Measurements from ENCODE around the gene KMT2A.

DNA sequence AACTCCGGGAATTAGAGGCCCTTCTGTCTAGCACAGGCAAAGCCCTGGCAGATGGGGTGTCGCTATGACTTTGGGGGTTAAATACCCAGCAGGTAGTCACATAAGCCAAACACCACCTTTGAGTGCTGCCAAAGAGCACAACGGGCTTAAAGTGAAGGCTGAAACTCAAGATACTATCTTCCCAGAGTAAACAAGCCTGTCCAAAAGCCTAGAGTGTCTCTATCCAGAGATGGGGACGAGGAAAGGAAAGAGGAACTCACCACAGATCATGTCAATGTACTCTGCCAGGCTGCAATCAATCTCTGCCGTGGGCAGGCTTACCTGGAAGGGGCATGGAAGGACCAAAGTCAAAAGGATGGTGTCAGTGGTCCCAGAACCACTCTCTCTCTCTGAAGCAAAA lies 109.2 kb downstream of the KMT2A start:
- TF ChIP-seq, protein P1, sequence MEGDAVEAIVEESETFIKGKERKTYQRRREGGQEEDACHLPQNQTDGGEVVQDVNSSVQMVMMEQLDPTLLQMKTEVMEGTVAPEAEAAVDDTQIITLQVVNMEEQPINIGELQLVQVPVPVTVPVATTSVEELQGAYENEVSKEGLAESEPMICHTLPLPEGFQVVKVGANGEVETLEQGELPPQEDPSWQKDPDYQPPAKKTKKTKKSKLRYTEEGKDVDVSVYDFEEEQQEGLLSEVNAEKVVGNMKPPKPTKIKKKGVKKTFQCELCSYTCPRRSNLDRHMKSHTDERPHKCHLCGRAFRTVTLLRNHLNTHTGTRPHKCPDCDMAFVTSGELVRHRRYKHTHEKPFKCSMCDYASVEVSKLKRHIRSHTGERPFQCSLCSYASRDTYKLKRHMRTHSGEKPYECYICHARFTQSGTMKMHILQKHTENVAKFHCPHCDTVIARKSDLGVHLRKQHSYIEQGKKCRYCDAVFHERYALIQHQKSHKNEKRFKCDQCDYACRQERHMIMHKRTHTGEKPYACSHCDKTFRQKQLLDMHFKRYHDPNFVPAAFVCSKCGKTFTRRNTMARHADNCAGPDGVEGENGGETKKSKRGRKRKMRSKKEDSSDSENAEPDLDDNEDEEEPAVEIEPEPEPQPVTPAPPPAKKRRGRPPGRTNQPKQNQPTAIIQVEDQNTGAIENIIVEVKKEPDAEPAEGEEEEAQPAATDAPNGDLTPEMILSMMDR (conservative IDR thresholded peaks at IDR 0.05; ENCODE audit: low read depth, low read length), result no peak
- no peak for TF ChIP-seq EZH2 (IDR thresholded peaks at IDR 0.05; ENCODE audit: borderline replicate concordance, low read depth, low read length, poor library complexity, severe bottlenecking)

All from A673 (cell line).